Calu3 (cell line): ENCODE measurements around the gene MTX2. TPM values are rescaled to one million over a fixed set of nuclear protein-coding genes. Genes with fewer than 3 reads are reported as not detected.

Experiments used
- BruUV-seq: library from RNA; stranded (reverse); fragments of 400-500 nt; replicated peaks from 2 replicates; lab custom pipeline; 2021; lab: Mats Ljungman, UMichigan
- CTCF ChIA-PET: fragments of 300-600 bp; sonication (Branson Sonifier 250); formaldehyde crosslinking; loops from one replicate; lab custom pipeline; 2022; ENCODE audit warnings: antibody characterized with exemption; lab: Charles Lee
- DNase-seq: peaks from one replicate; pipeline ENCODE4 v3.0.0; 2022
- H3K27ac Mint-ChIP-seq: one replicate; pipeline ENCODE4 v1.8.0; 2022; ENCODE audit warnings: mixed read lengths; ENCODE audit not compliant: unreplicated experiment
- H3K27me3 Mint-ChIP-seq: one replicate; pipeline ENCODE4 v1.8.0; 2022; ENCODE audit warnings: mixed read lengths; ENCODE audit not compliant: unreplicated experiment
- H3K36me3 Mint-ChIP-seq: one replicate; pipeline ENCODE4 v1.8.0; 2022; ENCODE audit warnings: mild to moderate bottlenecking, moderate library complexity, mixed read lengths; ENCODE audit not compliant: insufficient read depth, unreplicated experiment
- H3K4me1 Mint-ChIP-seq: one replicate; pipeline ENCODE4 v1.8.0; 2022; ENCODE audit warnings: mild to moderate bottlenecking, low read depth, mixed read lengths; ENCODE audit not compliant: unreplicated experiment
- H3K4me3 Mint-ChIP-seq: one replicate; pipeline ENCODE4 v1.8.0; 2022; ENCODE audit warnings: mild to moderate bottlenecking, low read depth, moderate library complexity, mixed read lengths; ENCODE audit not compliant: unreplicated experiment
- H3K9me3 Mint-ChIP-seq: one replicate; pipeline ENCODE4 v1.8.0; 2022; ENCODE audit warnings: low read depth, mixed read lengths; ENCODE audit not compliant: unreplicated experiment
- CTCF ChIP-seq: fragments of 200-600 bp; IDR thresholded peaks from one replicate; pipeline ENCODE4 v1.8.0; 2022; ENCODE audit warnings: antibody characterized with exemption; ENCODE audit not compliant: unreplicated experiment
- intact Hi-C: fragments of 100-400 bp; cut with micrococcal nuclease; formaldehyde crosslinking; loops from one replicate; pipeline ENCODE4 v1.10.0; 2022; ENCODE audit not compliant: unreplicated experiment
- total RNA-seq: library from RNA; stranded (reverse); gene quantifications from 2 replicates; pipeline ENCODE4 v1.2.3, GENCODE V29; 2022

MTX2 gene
- total RNA-seq, 1 experiment from 2014 or later = 44.7 TPM

- Mint-ChIP-seq H3K4me1 (peaks cover 8% of the 10 kb centered on the region), H3K9me3 (no peaks in the 10 kb centered on the region), H3K27me3 (no peaks in the 10 kb centered on the region), H3K36me3 (peaks cover 20% of the 10 kb centered on the region), H3K4me3 (peak overlapping the region; percentile 97), H3K27ac (peak overlapping the region; percentile 81)
- no TSS peak for BruUV-seq
- TF ChIP-seq CTCF = no peak
- CTCF ChIA-PET = interaction anchor here (0.5 to 0.9 kb wide), 3 partner anchors 51 to 186 kb away, joined by 3 to 7 read pairs (median 6); no protein-coding TSS in a partner anchor
- intact Hi-C loops = no loop called here
- DNase-seq = no peak
These were observed 295 bp upstream of the MTX2 start for GRCh38 chr2:176268976-176269318.

- TSS peak; percentile 38 for BruUV-seq
- Mint-ChIP-seq H3K36me3 (peaks cover 20% of the 10 kb centered on the region), H3K27me3 (no peaks in the 10 kb centered on the region), H3K4me1 (peaks cover 13% of the 10 kb centered on the region), H3K27ac (peak overlapping the region; percentile 81), H3K4me3 (peak overlapping the region; percentile 97), H3K9me3 (no peaks in the 10 kb centered on the region)
- no peak for DNase-seq
- intact Hi-C loops = loop anchor here (5.0 kb wide), 1 partner anchor 128 kb away; no protein-coding TSS in a partner anchor
- CTCF ChIA-PET = no interaction called here
- no peak for TF ChIP-seq CTCF
These were observed 983 bp downstream of the MTX2 start for GRCh38 chr2:176270100-176270750.

- Mint-ChIP-seq H3K4me1 (peaks cover 13% of the 10 kb centered on the region), H3K36me3 (peaks cover 20% of the 10 kb centered on the region), H3K27me3 (no peaks in the 10 kb centered on the region), H3K4me3 (no peak overlapping the region), H3K27ac (no peak overlapping the region), H3K9me3 (no peaks in the 10 kb centered on the region)
- no peak for DNase-seq
- BruUV-seq = no TSS peak
- CTCF ChIA-PET = no interaction called here
- TF ChIP-seq CTCF = no peak
- intact Hi-C loops = loop anchor here (5.0 kb wide), 1 partner anchor 131 kb away; no protein-coding TSS in a partner anchor
These were observed 3.7 kb downstream of the MTX2 start for GRCh38 chr2:176272870-176273459.

GRCh38 chr2:176278927-176279326 is 9.7 kb downstream of the MTX2 start:
- CTCF ChIA-PET = no interaction called here

More at GRCh38 chr2:176278927-176279326, 9.7 kb downstream of the MTX2 start:
- intact Hi-C loops = no loop called here
- H3K27ac Mint-ChIP-seq = no peak overlapping the region
- H3K36me3 Mint-ChIP-seq = no peaks in the 10 kb centered on the region
- no peaks in the 10 kb centered on the region for H3K27me3 Mint-ChIP-seq
- peaks cover 40% of the 10 kb centered on the region for H3K4me1 Mint-ChIP-seq
- BruUV-seq = no TSS peak
- peaks cover 2% of the 10 kb centered on the region for H3K9me3 Mint-ChIP-seq
- no peak overlapping the region for H3K4me3 Mint-ChIP-seq
- DNase-seq = no peak
- TF ChIP-seq CTCF = no peak
